Transverse colon (tissue), 4 donors: Measurements from ENCODE around the gene PAX7. TPM values are rescaled to one million over a fixed set of nuclear protein-coding genes. Genes with fewer than 3 reads are reported as not detected.

Source experiments
- DNase-seq: peaks from one replicate; pipeline ENCODE4 v3.0.0-alpha.2; 2019
- H3K27ac ChIP-seq, 4 donors: fragments of 200-600 bp; sonication (generic); 2 replicates each; pipeline ENCODE4 v1.5.1; 2016 to 2018; ENCODE audit warnings: inconsistent platforms in 4 of 4
- H3K27me3 ChIP-seq: fragments of 200-600 bp; sonication (generic); 2 replicates; pipeline ENCODE4 v1.5.1; 2017; ENCODE audit warnings: inconsistent platforms
- H3K36me3 ChIP-seq, 4 donors: fragments of 200-600 bp; sonication (generic); 2 replicates each; pipeline ENCODE4 v1.5.1; 2017 to 2019; ENCODE audit warnings: inconsistent platforms in 4 of 4
- H3K4me1 ChIP-seq, 4 donors: fragments of 200-600 bp; sonication (generic); 2 replicates each; pipeline ENCODE4 v1.5.1; 2017 to 2020; ENCODE audit warnings: inconsistent platforms in 4 of 4
- H3K4me3 ChIP-seq, 4 donors: fragments of 200-600 bp; sonication (generic); 1 replicate in 1 of 4; 2 replicates in 3 of 4; pipeline versions ENCODE4 v1.5.1 to v1.6.1; 2017 to 2019; ENCODE audit warnings: inconsistent platforms in 4 of 4
- H3K9me3 ChIP-seq, 2 donors: fragments of 200-600 bp; sonication (generic); 2 replicates each; pipeline ENCODE4 v1.5.1; 2017 to 2019; ENCODE audit warnings: inconsistent platforms in 2 of 2
- EP300 ChIP-seq: sonication (generic); formaldehyde crosslinking; IDR thresholded peaks from one replicate; pipeline ENCODE4 v1.6.1; 2017; ENCODE audit warnings: antibody characterized with exemption, low read depth
- POLR2A ChIP-seq: fragments of 450-650 bp; IDR thresholded peaks from one replicate; pipeline ENCODE4 v1.6.1; 2016; ENCODE audit warnings: antibody characterized with exemption, mild to moderate bottlenecking, moderate library complexity
- POLR2AphosphoS5 ChIP-seq, 3 donors: sonication (generic); formaldehyde crosslinking; IDR thresholded peaks; one replicate each; pipeline ENCODE4 v1.6.1; 2016; ENCODE audit warnings: antibody characterized with exemption in 3 of 3
- WGBS, 2 donors: methylation state at CpG; one replicate each; pipeline ENCODE4 v1.1.5; 2018; ENCODE audit warnings: low coverage in 1 of 2; 5-methylcytosine and 5-hydroxymethylcytosine counted together
- in situ Hi-C, 4 donors: fragments of 200-750 bp; cut with MboI; loops; one replicate each; pipeline versions ENCODE4 v1.15.0 to v1.15.1; 2017; ENCODE audit warnings: low sequenced_read_pairs in 3 of 4, low pct_ligation_motif_present in 1 of 4, low pct_unique_long_range_greater_than_20kb in 1 of 4
- intact Hi-C: fragments of 100-400 bp; cut with DNase I; formaldehyde crosslinking; loops from one replicate; pipeline ENCODE4 v1.15.1; 2023; ENCODE audit warnings: low total_unique reads
- total RNA-seq, 4 donors: library from RNA; depleted of rRNA; stranded (reverse); fragments of >200 nt; gene quantifications; one replicate each; pipeline ENCODE4 v1.1.0, GENCODE V29; 2016
- TF ChIP-seq, protein P1 (sequence below), 5 experiments: fragments of 200-600 bp in 3 of 5; fragments of 450-650 bp in 2 of 5; sonication (generic) in 3 of 5; IDR thresholded peaks; 1 replicate in 2 of 5; 2 replicates in 3 of 5; pipeline ENCODE4 v1.5.1; 2016 to 2017; ENCODE audit warnings: antibody characterized with exemption in 5 of 5, inconsistent platforms in 3 of 5, mild to moderate bottlenecking in 2 of 5, moderate library complexity in 1 of 5

PAX7 gene
- total RNA-seq, 4 donors from 2014 or later, result not detected

- Histone ChIP-seq H3K9me3 (no peaks in the 10 kb centered on the region), H3K27me3 (peaks cover 95% of the 10 kb centered on the region), H3K4me3 (no peak overlapping the region), H3K36me3 (no peaks in the 10 kb centered on the region), H3K27ac (no peak overlapping the region), H3K4me1 (no peaks in the 10 kb centered on the region)
- WGBS, 2 donors, result 24 to 32% methylated on average over 3 to 9 of the region's 9 CpGs
- intact Hi-C loops (no loop called here), in situ Hi-C loops (no loop called here)
- no peak for DNase-seq
- no peak for TF ChIP-seq EP300
- TF ChIP-seq POLR2A, result no peak
- TF ChIP-seq POLR2AphosphoS5 (IDR thresholded peaks at IDR 0.05), result no peak
- TF ChIP-seq, protein P1, sequence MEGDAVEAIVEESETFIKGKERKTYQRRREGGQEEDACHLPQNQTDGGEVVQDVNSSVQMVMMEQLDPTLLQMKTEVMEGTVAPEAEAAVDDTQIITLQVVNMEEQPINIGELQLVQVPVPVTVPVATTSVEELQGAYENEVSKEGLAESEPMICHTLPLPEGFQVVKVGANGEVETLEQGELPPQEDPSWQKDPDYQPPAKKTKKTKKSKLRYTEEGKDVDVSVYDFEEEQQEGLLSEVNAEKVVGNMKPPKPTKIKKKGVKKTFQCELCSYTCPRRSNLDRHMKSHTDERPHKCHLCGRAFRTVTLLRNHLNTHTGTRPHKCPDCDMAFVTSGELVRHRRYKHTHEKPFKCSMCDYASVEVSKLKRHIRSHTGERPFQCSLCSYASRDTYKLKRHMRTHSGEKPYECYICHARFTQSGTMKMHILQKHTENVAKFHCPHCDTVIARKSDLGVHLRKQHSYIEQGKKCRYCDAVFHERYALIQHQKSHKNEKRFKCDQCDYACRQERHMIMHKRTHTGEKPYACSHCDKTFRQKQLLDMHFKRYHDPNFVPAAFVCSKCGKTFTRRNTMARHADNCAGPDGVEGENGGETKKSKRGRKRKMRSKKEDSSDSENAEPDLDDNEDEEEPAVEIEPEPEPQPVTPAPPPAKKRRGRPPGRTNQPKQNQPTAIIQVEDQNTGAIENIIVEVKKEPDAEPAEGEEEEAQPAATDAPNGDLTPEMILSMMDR (IDR thresholded peaks at IDR 0.05), result no peak
These were observed 89.3 kb downstream of the PAX7 start for GRCh38 chr1:18719786-18720451.

DNA sequence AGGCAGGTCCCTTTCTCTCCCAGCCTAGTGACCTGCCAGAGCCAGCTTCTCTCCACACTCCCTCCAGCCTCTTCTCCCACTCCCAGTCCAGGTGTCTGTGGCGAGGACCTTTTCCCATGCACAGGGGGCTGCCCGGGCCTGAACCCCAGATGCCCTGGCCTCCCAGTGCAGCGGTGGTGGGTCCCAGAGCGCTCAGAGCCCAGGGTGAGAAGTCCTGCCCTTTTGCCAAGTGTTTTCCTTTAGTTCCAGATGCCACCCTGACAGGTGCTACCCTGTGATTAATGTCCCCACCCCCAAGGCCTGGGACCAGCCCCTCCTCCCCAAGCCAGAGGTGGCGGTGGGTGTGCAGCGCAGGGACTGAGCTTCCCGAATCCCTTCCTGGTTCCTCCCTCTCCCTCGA, 90.4 kb downstream of the PAX7 start:
- Histone ChIP-seq H3K4me3 (no peak overlapping the region), H3K4me1 (no peaks in the 10 kb centered on the region), H3K9me3 (no peaks in the 10 kb centered on the region), H3K27me3 (peaks cover 96% of the 10 kb centered on the region), H3K36me3 (no peaks in the 10 kb centered on the region), H3K27ac (no peak overlapping the region)
- no peak for DNase-seq
- TF ChIP-seq POLR2AphosphoS5 (IDR thresholded peaks at IDR 0.05) (no peak), POLR2A (no peak)
- intact Hi-C loops (no loop called here), in situ Hi-C loops (no loop called here)
- 52% methylated on average over 7 of the region's 8 CpGs; no CpG with 5 or more reads in 1 of the 2 donors for WGBS, 2 donors

GRCh38 chr1:18721776-18722175, 91.1 kb downstream of the PAX7 start:
- no peak for DNase-seq
- in situ Hi-C loops, result no loop called here
- no peak overlapping the region for H3K4me3 ChIP-seq
- H3K4me1 ChIP-seq, result no peaks in the 10 kb centered on the region
- TF ChIP-seq, protein P1 (IDR thresholded peaks at IDR 0.05), result no peak
- TF ChIP-seq POLR2AphosphoS5 (IDR thresholded peaks at IDR 0.05) (no peak), POLR2A (no peak), EP300 (no peak)
- no peaks in the 10 kb centered on the region for H3K36me3 ChIP-seq
- peaks cover 96% of the 10 kb centered on the region for H3K27me3 ChIP-seq
- intact Hi-C loops, result no loop called here
- no peaks in the 10 kb centered on the region for H3K9me3 ChIP-seq
- no peak overlapping the region for H3K27ac ChIP-seq
- 71% methylated on average over 1 of the region's 1 CpG; no CpG with 5 or more reads in 1 of the 2 donors for WGBS, 2 donors

- no peak overlapping the region for H3K4me3 ChIP-seq
- intact Hi-C loops, result no loop called here
- no peak overlapping the region for H3K27ac ChIP-seq
- WGBS, 2 donors, result 65 to 67% methylated on average over 1 to 19 of the region's 19 CpGs
- H3K27me3 ChIP-seq, result peaks cover 92% of the 10 kb centered on the region
- no peaks in the 10 kb centered on the region for H3K9me3 ChIP-seq
- no peaks in the 10 kb centered on the region for H3K36me3 ChIP-seq
- in situ Hi-C loops, result no loop called here
- no peak for TF ChIP-seq EP300
- no peak for TF ChIP-seq POLR2A
- no peak for TF ChIP-seq POLR2AphosphoS5 (IDR thresholded peaks at IDR 0.05)
- TF ChIP-seq, protein P1 (IDR thresholded peaks at IDR 0.05), result no peak
- no peaks in the 10 kb centered on the region for H3K4me1 ChIP-seq
- no peak for DNase-seq
These were observed 91.6 kb downstream of the PAX7 start for GRCh38 chr1:18722270-18722669.

DNA sequence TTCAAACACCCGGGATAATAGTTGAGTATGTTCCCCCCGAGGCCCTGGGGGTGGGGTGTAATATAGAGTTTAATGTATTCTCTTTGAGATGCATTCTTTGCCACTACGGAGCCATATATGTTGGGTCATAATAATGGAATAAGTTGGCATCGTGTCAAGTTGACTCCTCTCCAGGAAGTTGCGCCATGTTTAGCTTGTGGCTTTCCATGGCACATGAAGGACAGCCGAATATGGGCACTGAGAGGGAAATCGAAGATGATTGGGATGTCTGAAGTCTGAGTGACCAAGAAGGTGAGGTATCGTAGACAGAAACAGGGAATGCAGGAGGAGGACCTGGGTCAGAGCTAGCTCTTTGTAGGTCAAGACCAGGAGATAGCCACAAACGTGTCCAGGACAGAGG, 92.6 kb downstream of the PAX7 start:
- Histone ChIP-seq H3K4me3 (no peak overlapping the region), H3K9me3 (no peaks in the 10 kb centered on the region), H3K27me3 (peaks cover 90% of the 10 kb centered on the region), H3K27ac (no peak overlapping the region), H3K4me1 (no peaks in the 10 kb centered on the region), H3K36me3 (no peaks in the 10 kb centered on the region)
- no peak for DNase-seq
- in situ Hi-C loops (no loop called here), intact Hi-C loops (no loop called here)
- no peak for TF ChIP-seq POLR2AphosphoS5 (IDR thresholded peaks at IDR 0.05)
- no peak for TF ChIP-seq POLR2A
- TF ChIP-seq, protein P1 (IDR thresholded peaks at IDR 0.05), result no peak
- no peak for TF ChIP-seq EP300
- WGBS, 2 donors, result 20 to 70% methylated on average over 1 to 9 of the region's 9 CpGs
